Tibial nerve (tissue), 4 donors: ENCODE measurements around the gene IFT20. TPM values are rescaled to one million over a fixed set of nuclear protein-coding genes. Genes with fewer than 3 reads are reported as not detected.

Source experiments
- DNase-seq, 2 donors: peaks; one replicate each; pipeline ENCODE4 v3.0.0-alpha.2; 2019; ENCODE audit warnings: low spot score in 2 of 2
- H3K27ac ChIP-seq, 4 donors: fragments of 200-600 bp; sonication (generic) in 3 of 4; one replicate each; pipeline ENCODE4 v1.5.1; 2017 to 2019; ENCODE audit warnings: mild to moderate bottlenecking in 1 of 4
- H3K27me3 ChIP-seq, 2 donors: fragments of 200-600 bp; sonication (generic) in 1 of 2; one replicate each; pipeline versions ENCODE4 v1.5.1 to v1.6.0; 2017 to 2019
- H3K36me3 ChIP-seq, 3 donors: fragments of 200-600 bp; sonication (generic); one replicate each; pipeline ENCODE4 v1.5.1; 2018 to 2019
- H3K4me1 ChIP-seq, 4 donors: fragments of 200-600 bp; sonication (generic) in 3 of 4; one replicate each; pipeline ENCODE4 v1.5.1; 2017 to 2019
- H3K4me3 ChIP-seq, 4 donors: fragments of 200-600 bp; sonication (generic) in 3 of 4; one replicate each; pipeline ENCODE4 v1.5.1; 2017 to 2019; ENCODE audit warnings: mild to moderate bottlenecking in 1 of 4, moderate library complexity in 1 of 4
- H3K9me3 ChIP-seq, 4 donors: fragments of 200-600 bp; sonication (generic) in 3 of 4; one replicate each; pipeline ENCODE4 v1.5.1; 2017 to 2019
- CTCF ChIP-seq, 5 experiments: fragments of 200-600 bp in 3 of 5; fragments of 450-650 bp in 2 of 5; sonication (generic) in 3 of 5; IDR thresholded peaks; one replicate each; pipeline ENCODE4 v1.5.1; 2016 to 2019; ENCODE audit warnings: antibody characterized with exemption in 5 of 5, mild to moderate bottlenecking in 3 of 5, moderate library complexity in 2 of 5
- EP300 ChIP-seq, 2 donors: sonication (generic); formaldehyde crosslinking; IDR thresholded peaks; one replicate each; pipeline ENCODE4 v1.6.1; 2017; ENCODE audit warnings: antibody characterized with exemption in 2 of 2, mild to moderate bottlenecking in 1 of 2
- POLR2A ChIP-seq, 2 donors: fragments of 450-650 bp; IDR thresholded peaks; one replicate each; pipeline ENCODE4 v1.6.1; 2017; ENCODE audit warnings: antibody characterized with exemption in 2 of 2, mild to moderate bottlenecking in 2 of 2, moderate library complexity in 2 of 2
- WGBS, 2 donors: methylation state at CpG; one replicate each; pipeline ENCODE4 v1.1.5; 2018; 5-methylcytosine and 5-hydroxymethylcytosine counted together
- total RNA-seq, 4 donors: library from RNA; depleted of rRNA; stranded (reverse); fragments of >200 nt; gene quantifications; one replicate each; pipeline ENCODE4 v1.1.0, GENCODE V29; 2016

Gene IFT20
- total RNA-seq, 4 donors from 2014 or later = 34.8 to 50.3 (median 43.9) TPM

GRCh38 chr17:28368306-28368831, 33.1 kb upstream of the IFT20 start:
- no peak for DNase-seq
- H3K4me1 ChIP-seq = peaks cover 0 to 32% (median 16%) of the 10 kb centered on the region in 4 donors
- no peak overlapping the region for H3K4me3 ChIP-seq
- H3K27me3 ChIP-seq = no peaks in the 10 kb centered on the region
- peaks cover 0 to 48% (median 7%) of the 10 kb centered on the region in 3 donors for H3K36me3 ChIP-seq
- 90 to 92% methylated on average over 5 of the region's 5 CpGs for WGBS, 2 donors
- H3K9me3 ChIP-seq = no peaks in the 10 kb centered on the region
- no peak overlapping the region for H3K27ac ChIP-seq
- no peak for TF ChIP-seq EP300 (IDR thresholded peaks at IDR 0.05)
- no peak for TF ChIP-seq POLR2A (IDR thresholded peaks at IDR 0.05)
- TF ChIP-seq CTCF (IDR thresholded peaks at IDR 0.05) = no peak

GRCh38 chr17:28367641-28368305, 32.5 kb upstream of the IFT20 start:
- no peak overlapping the region for H3K4me3 ChIP-seq
- peaks cover 0 to 54% (median 13%) of the 10 kb centered on the region in 3 donors for H3K36me3 ChIP-seq
- no peak overlapping the region for H3K27ac ChIP-seq
- WGBS, 2 donors = 90 to 91% methylated on average over 19 to 21 of the region's 21 CpGs
- H3K27me3 ChIP-seq = no peaks in the 10 kb centered on the region
- no peaks in the 10 kb centered on the region for H3K9me3 ChIP-seq
- H3K4me1 ChIP-seq = peaks cover 0 to 26% (median 10%) of the 10 kb centered on the region in 4 donors
- DNase-seq = no peak
- TF ChIP-seq CTCF (IDR thresholded peaks at IDR 0.05) = no peak
- no peak for TF ChIP-seq POLR2A (IDR thresholded peaks at IDR 0.05)
- no peak for TF ChIP-seq EP300 (IDR thresholded peaks at IDR 0.05)

DNA sequence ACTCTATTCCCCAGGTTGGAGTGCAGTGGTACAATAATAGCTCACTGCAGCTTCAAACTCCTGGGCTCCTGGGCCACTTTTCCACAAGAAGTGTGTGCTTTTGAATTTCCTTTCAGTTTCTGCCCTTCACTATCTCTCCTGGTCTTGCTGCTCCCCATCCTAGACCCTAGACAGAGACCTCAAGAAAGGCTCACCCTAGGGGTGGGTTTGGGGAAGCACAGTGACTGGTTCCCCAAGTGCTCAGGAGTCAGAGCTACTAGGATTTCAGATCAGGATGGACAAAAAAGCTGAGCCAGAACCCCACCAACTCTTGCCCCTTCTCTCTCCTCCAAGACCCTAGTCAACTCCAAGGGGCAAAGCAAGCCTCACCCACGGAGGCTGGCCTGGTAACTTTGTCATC, 31.3 kb upstream of the IFT20 start:
- Histone ChIP-seq H3K4me3 (no peak overlapping the region), H3K4me1 (peaks cover 0 to 15% (median 3%) of the 10 kb centered on the region in 4 donors), H3K27me3 (no peaks in the 10 kb centered on the region), H3K9me3 (no peaks in the 10 kb centered on the region), H3K36me3 (peaks cover 0 to 65% (median 14%) of the 10 kb centered on the region in 3 donors), H3K27ac (no peak overlapping the region)
- WGBS, 2 donors = 55 to 57% methylated on average over 1 of the region's 1 CpG
- no peak for DNase-seq
- TF ChIP-seq CTCF (IDR thresholded peaks at IDR 0.05) (no peak), POLR2A (IDR thresholded peaks at IDR 0.05) (no peak), EP300 (IDR thresholded peaks at IDR 0.05) (no peak)

GRCh38 chr17:28365487-28365886, 30.2 kb upstream of the IFT20 start:
- Histone ChIP-seq H3K36me3 (peaks cover 0 to 76% (median 24%) of the 10 kb centered on the region in 3 donors), H3K27me3 (no peaks in the 10 kb centered on the region), H3K4me3 (no peak overlapping the region), H3K27ac (no peak overlapping the region), H3K4me1 (peaks cover 0 to 5% (median 2%) of the 10 kb centered on the region in 4 donors), H3K9me3 (no peaks in the 10 kb centered on the region)
- DNase-seq = no peak
- TF ChIP-seq POLR2A (IDR thresholded peaks at IDR 0.05) (no peak), EP300 (IDR thresholded peaks at IDR 0.05) (no peak), CTCF (IDR thresholded peaks at IDR 0.05) (no peak)
- WGBS, 2 donors = 88 to 97% methylated on average over 3 of the region's 3 CpGs

- H3K27me3 ChIP-seq = no peaks in the 10 kb centered on the region
- no peak for DNase-seq
- WGBS, 2 donors = 90 to 94% methylated on average over 13 of the region's 13 CpGs
- H3K4me3 ChIP-seq = no peak within 1 kb of the TSS
- H3K27ac ChIP-seq = no peak within 1 kb of the TSS
- TF ChIP-seq POLR2A (IDR thresholded peaks at IDR 0.05) (no peak), EP300 (IDR thresholded peaks at IDR 0.05) (no peak), CTCF (IDR thresholded peaks at IDR 0.05) (no peak)
- H3K4me1 ChIP-seq = no peaks in the 10 kb centered on the region
- H3K36me3 ChIP-seq = peaks cover 0 to 83% (median 28%) of the 10 kb centered on the region in 3 donors
- H3K9me3 ChIP-seq = no peaks in the 10 kb centered on the region
Measured at GRCh38 chr17:28364665-28365363, 29.5 kb upstream of the IFT20 start, which contains the start of gene SEBOX. Gene SEBOX (minus strand): TSS chr17:28365199. CDS start chr17:28365151, 48 bp downstream.
